DND-41 (cell line): ENCODE results near the gene KCTD18.

Source experiments
- ATAC-seq: fragments of 200-7000 bp; cut with Tn5 transposase; 3 replicates; pipeline ENCODE4 v1.9.1; 2021; ENCODE audit warnings: low read depth; ENCODE audit not compliant: insufficient read depth
- DNase-seq: peaks from one replicate; pipeline ENCODE4 v3.0.0-alpha.2; 2020
- H2AFZ ChIP-seq: 2 replicates; pipeline ENCODE4 v1.6.0; 2012; ENCODE audit warnings: low read depth, low read length
- H3K27ac ChIP-seq: 2 replicates; pipeline ENCODE4 v1.5.1; 2012; ENCODE audit warnings: low read length, inconsistent platforms
- H3K27me3 ChIP-seq: fragments of 200-600 bp; sonication (generic); 2 replicates; pipeline ENCODE4 v1.6.0; 2012; ENCODE audit warnings: low read length, mild to moderate bottlenecking, inconsistent platforms; ENCODE audit not compliant: insufficient read depth, poor library complexity
- H3K36me3 ChIP-seq: 2 replicates; pipeline ENCODE4 v1.5.1; 2012; ENCODE audit warnings: low read length, inconsistent platforms; ENCODE audit not compliant: insufficient read depth
- H3K4me1 ChIP-seq: 2 replicates; pipeline ENCODE4 v1.5.1; 2012; ENCODE audit warnings: mild to moderate bottlenecking, low read length; ENCODE audit not compliant: insufficient read depth
- H3K4me2 ChIP-seq: 2 replicates; pipeline ENCODE4 v1.6.0; 2012; ENCODE audit warnings: mild to moderate bottlenecking, moderate library complexity, low read length, inconsistent platforms; ENCODE audit not compliant: insufficient read depth
- H3K4me3 ChIP-seq, 2 experiments: fragments of 200-600 bp in 1 of 2; shearing (Covaris generic) in 1 of 2; 2 replicates each; pipeline ENCODE4 v1.5.1; 2012 to 2016; ENCODE audit warnings: inconsistent platforms in 2 of 2, low read length in 2 of 2, mild to moderate bottlenecking in 2 of 2, low read depth in 1 of 2, moderate library complexity in 1 of 2
- H3K79me2 ChIP-seq: 2 replicates; pipeline ENCODE4 v1.6.0; 2012; ENCODE audit warnings: low read length, inconsistent platforms; ENCODE audit not compliant: insufficient read depth
- H3K9ac ChIP-seq: 2 replicates; pipeline ENCODE4 v1.6.0; 2012; ENCODE audit warnings: low read depth, mild to moderate bottlenecking, inconsistent platforms, low read length, moderate library complexity
- H3K9me3 ChIP-seq: 2 replicates; pipeline ENCODE4 v1.5.1; 2012; ENCODE audit warnings: low read length, moderate library complexity, mild to moderate bottlenecking, inconsistent platforms; ENCODE audit not compliant: insufficient read depth, severe bottlenecking
- H4K20me1 ChIP-seq: 2 replicates; pipeline ENCODE4 v1.6.0; 2012; ENCODE audit warnings: low read length; ENCODE audit not compliant: insufficient read depth
- CTCF ChIP-seq: IDR thresholded peaks from 2 replicates; pipeline ENCODE4 v1.5.1; 2012; ENCODE audit warnings: borderline replicate concordance, low read length, moderate library complexity, mild to moderate bottlenecking; ENCODE audit not compliant: poor library complexity, severe bottlenecking; ENCODE audit errors: extremely low read depth
- EZH2 ChIP-seq: IDR thresholded peaks from 3 replicates; pipeline ENCODE4 v1.6.1; 2012; ENCODE audit warnings: borderline replicate concordance, low read depth, mild to moderate bottlenecking, moderate library complexity, low read length, inconsistent platforms; ENCODE audit not compliant: severe bottlenecking

KCTD18 gene

GRCh38 chr2:200523158-200523557 lies 13.3 kb upstream of the KCTD18 start:
- no peak overlapping the region for H3K4me2 ChIP-seq
- H3K27ac ChIP-seq = no peak overlapping the region
- H3K4me1 ChIP-seq = peaks cover 23% of the 10 kb centered on the region
- DNase-seq = no peak
- TF ChIP-seq EZH2 = no peak
- TF ChIP-seq CTCF = no peak
- H4K20me1 ChIP-seq = peaks cover under 1% of the 10 kb centered on the region; the same call in 1 of the 2 replicates
- H3K4me3 ChIP-seq = no peak overlapping the region
- no peak overlapping the region for H2AFZ ChIP-seq
- H3K36me3 ChIP-seq = no peaks in the 10 kb centered on the region; the same call in 1 of the 2 replicates
- H3K9me3 ChIP-seq = no peaks in the 10 kb centered on the region
- ATAC-seq = no peak
- peaks cover 2% of the 10 kb centered on the region for H3K27me3 ChIP-seq
- H3K79me2 ChIP-seq = peaks cover 20% of the 10 kb centered on the region
- H3K9ac ChIP-seq = no peak overlapping the region

GRCh38 chr2:200515155-200515554 lies 5.3 kb upstream of the KCTD18 start:
- DNase-seq = no peak
- no peak overlapping the region for H3K9ac ChIP-seq
- no peaks in the 10 kb centered on the region for H3K79me2 ChIP-seq
- no peaks in the 10 kb centered on the region for H4K20me1 ChIP-seq
- no peak overlapping the region for H3K4me2 ChIP-seq
- H3K36me3 ChIP-seq = no peaks in the 10 kb centered on the region
- H3K4me3 ChIP-seq = no peak overlapping the region
- peaks cover 16% of the 10 kb centered on the region for H3K27me3 ChIP-seq
- H3K4me1 ChIP-seq = peaks cover 6% of the 10 kb centered on the region
- no peaks in the 10 kb centered on the region for H3K9me3 ChIP-seq
- peak; percentile 27; the same call in 1 of the 3 replicates for ATAC-seq
- TF ChIP-seq EZH2 (no peak), CTCF (no peak)
- no peak overlapping the region for H3K27ac ChIP-seq
- no peak overlapping the region for H2AFZ ChIP-seq

GRCh38 chr2:200509235-200509611 lies 645 bp downstream of the KCTD18 start:
- Histone ChIP-seq H3K4me3 (peak overlapping the region; percentile 82 to 90), H3K4me1 (peaks cover 20% of the 10 kb centered on the region), H3K9ac (peak overlapping the region; percentile 93), H3K27ac (peak overlapping the region; percentile 83), H4K20me1 (no peaks in the 10 kb centered on the region), H3K79me2 (peaks cover 17% of the 10 kb centered on the region), H3K4me2 (peak overlapping the region; percentile 95), H2AFZ (peak overlapping the region; percentile 88), H3K9me3 (no peaks in the 10 kb centered on the region), H3K36me3 (peaks cover 10% of the 10 kb centered on the region), H3K27me3 (peaks cover 13% of the 10 kb centered on the region)
- TF ChIP-seq CTCF (no peak), EZH2 (no peak)
- DNase-seq (peak; percentile 9), ATAC-seq (peak; percentile 4; the same call in 1 of the 3 replicates)

- Histone ChIP-seq H2AFZ (no peak overlapping the region), H3K79me2 (peaks cover 17% of the 10 kb centered on the region), H3K9me3 (no peaks in the 10 kb centered on the region), H3K9ac (no peak overlapping the region), H3K4me3 (no peak overlapping the region), H3K27ac (no peak overlapping the region), H3K27me3 (peaks cover 3% of the 10 kb centered on the region), H3K4me1 (peaks cover 20% of the 10 kb centered on the region), H3K36me3 (peaks cover 26% of the 10 kb centered on the region), H4K20me1 (no peaks in the 10 kb centered on the region), H3K4me2 (no peak overlapping the region)
- DNase-seq (no peak), ATAC-seq (no peak)
- TF ChIP-seq CTCF = no peak
- no peak for TF ChIP-seq EZH2
These were observed 2.7 kb downstream of the KCTD18 start for GRCh38 chr2:200507179-200507578.
